HepG2 (cell line): ENCODE results near the gene WDR7. TPM values are rescaled to one million over a fixed set of nuclear protein-coding genes. Genes with fewer than 3 reads are reported as not detected.

ENCODE experiments used
- ATAC-seq: fragments of 200-7000 bp; cut with Tn5 transposase; 3 replicates; pipeline ENCODE4 v1.9.1; 2020; ENCODE audit warnings: mild to moderate bottlenecking, moderate library complexity
- Bru-seq: library from RNA; stranded (reverse); fragments of 400-500 nt; gene quantifications from one replicate; lab custom pipeline; 2021; lab: Mats Ljungman, UMichigan
- BruChase-seq, 2 experiments: library from RNA; stranded (reverse); fragments of 400-500 nt; gene quantifications; one replicate each; lab custom pipeline; 2021; lab: Mats Ljungman, UMichigan
- BruUV-seq: library from RNA; stranded (reverse); fragments of 400-500 nt; replicated peaks from 2 replicates; lab custom pipeline; 2021; lab: Mats Ljungman, UMichigan
- CTCF ChIA-PET: fragments of 300-600 bp; formaldehyde crosslinking; extraction: SDS; loops from one replicate; lab custom pipeline; 2021; ENCODE audit warnings: low total read pairs, inconsistent platforms, low intra/inter-chr PET ratio; lab: Yijun Ruan, JAX
- POLR2A ChIA-PET: fragments of 350-600 bp; sonication (Branson Sonifier 250); formaldehyde crosslinking; loops from one replicate; lab custom pipeline; 2020; ENCODE audit warnings: antibody characterized with exemption, inconsistent platforms; lab: Yijun Ruan, JAX
- DNase-seq: peaks from one replicate; pipeline ENCODE4 v3.0.0-alpha.2; 2015; ENCODE audit warnings: low spot score
- FAIRE-seq: peaks from 3 replicates; lab custom pipeline; 2011; peaks lifted over from hg19 to GRCh38; lab: Jason Lieb, UNC
- H2AFZ ChIP-seq: one replicate; pipeline ENCODE4 v1.6.1; 2011; ENCODE audit warnings: low read length, inconsistent platforms
- H3K27ac ChIP-seq: fragments of 300-600 bp; 3 replicates; pipeline ENCODE4 v1.8.0; 2011; ENCODE audit warnings: mixed run types, mild to moderate bottlenecking, mixed read lengths, low read length, inconsistent platforms; ENCODE audit not compliant: insufficient read depth; ENCODE audit errors: extremely low read length
- H3K27me3 ChIP-seq, 2 experiments: fragments of 200-600 bp in 1 of 2; 2 replicates in 1 of 2; 3 replicates in 1 of 2; pipeline versions ENCODE4 v1.6.0 to v1.8.0; 2011; ENCODE audit warnings: low read length in 2 of 2, mild to moderate bottlenecking in 2 of 2, moderate library complexity in 2 of 2, inconsistent platforms in 1 of 2; ENCODE audit not compliant: insufficient read depth in 2 of 2, control insufficient read depth in 1 of 2
- H3K36me3 ChIP-seq, 2 experiments: fragments of 200-600 bp in 1 of 2; replicated peaks in 1 of 2; 2 replicates in 1 of 2; 3 replicates in 1 of 2; pipeline versions ENCODE4 v1.5.1 to v1.8.0; 2011; ENCODE audit warnings: low read length in 2 of 2, inconsistent platforms in 1 of 2; ENCODE audit not compliant: insufficient read depth in 2 of 2, control insufficient read depth in 1 of 2
- H3K4me1 ChIP-seq: 2 replicates; pipeline ENCODE4 v1.5.1; 2012; ENCODE audit warnings: low read length, inconsistent platforms; ENCODE audit not compliant: insufficient read depth
- H3K4me2 ChIP-seq: 2 replicates; pipeline ENCODE4 v1.6.0; 2011; ENCODE audit warnings: low read depth, low read length, inconsistent platforms
- H3K4me3 ChIP-seq, 3 experiments: fragments of 200-600 bp in 1 of 3; sonication (generic), shearing (Covaris generic) in 1 of 3; replicated peaks in 1 of 3; 2 replicates each; pipeline ENCODE4 v1.5.1; 2011 to 2016; ENCODE audit warnings: low read length in 3 of 3, inconsistent platforms in 2 of 3, low read depth in 2 of 3, mild to moderate bottlenecking in 2 of 3, control low read depth in 1 of 3, mixed read lengths in 1 of 3; ENCODE audit not compliant: insufficient read depth in 1 of 3
- H3K79me2 ChIP-seq: one replicate; pipeline ENCODE4 v1.6.1; 2011; ENCODE audit warnings: low read length, inconsistent platforms; ENCODE audit not compliant: insufficient read depth
- H3K9ac ChIP-seq: 2 replicates; pipeline ENCODE4 v1.6.0; 2011; ENCODE audit warnings: mild to moderate bottlenecking, low read depth, low read length, inconsistent platforms; ENCODE audit not compliant: insufficient read depth
- H3K9me3 ChIP-seq: 2 replicates; pipeline ENCODE4 v1.5.1; 2012; ENCODE audit warnings: mild to moderate bottlenecking, low read length
- H4K20me1 ChIP-seq: 2 replicates; pipeline ENCODE4 v1.6.0; 2011; ENCODE audit warnings: inconsistent platforms, mild to moderate bottlenecking, low read length, moderate library complexity; ENCODE audit not compliant: insufficient read depth
- HMGA1 ChIP-seq: sonication (generic); formaldehyde crosslinking; conservative IDR thresholded peaks from 2 replicates; pipeline ENCODE4 v1.4.0; 2020; ENCODE audit warnings: missing genetic modification reagents
- KDM6A ChIP-seq: IDR thresholded peaks from 2 replicates; pipeline ENCODE4 v1.6.1; 2016; ENCODE audit warnings: low read depth
- MED1 ChIP-seq: sonication (generic); formaldehyde crosslinking; IDR thresholded peaks from 2 replicates; pipeline ENCODE4 v1.4.0; 2020; ENCODE audit warnings: missing genetic modification reagents
- NR2C2 ChIP-seq: sonication (generic); formaldehyde crosslinking; IDR thresholded peaks from 2 replicates; pipeline ENCODE4 v1.4.0; 2020; ENCODE audit warnings: missing genetic modification reagents, mild to moderate bottlenecking, moderate library complexity, borderline replicate concordance
- RFXANK ChIP-seq: IDR thresholded peaks from 2 replicates; pipeline ENCODE4 v1.6.1; 2016
- ZNF383 ChIP-seq: sonication (generic); formaldehyde crosslinking; IDR thresholded peaks from 2 replicates; pipeline ENCODE4 v1.4.0; 2020; ENCODE audit warnings: missing genetic modification reagents, mild to moderate bottlenecking, borderline replicate concordance
- whole genome bisulfite sequencing: methylation state at CpG from one replicate; pipeline ENCODE4 v1.1.6; 2017; ENCODE audit warnings: low lambda C conversion rate; 5-methylcytosine and 5-hydroxymethylcytosine counted together
- in situ Hi-C: cut with HindIII; loops from 2 replicates; pipeline ENCODE4 v1.10.0; 2017; ENCODE audit warnings: low pct_unique_long_range_greater_than_20kb; ENCODE audit not compliant: extremely low pct_ligation_motif_present
- intact Hi-C: fragments of 100-400 bp; cut with micrococcal nuclease; formaldehyde crosslinking; loops from one replicate; pipeline ENCODE4 v1.10.0; 2022; ENCODE audit not compliant: unreplicated experiment
- long read RNA-seq, 2 experiments: library from RNA in 1 of 2; library from polyadenylated mRNA in 1 of 2; stranded (forward) in 1 of 2; unstranded in 1 of 2; transcript quantifications; one replicate each; pipeline ENCODE4 v2.0.0, GENCODE V29; 2019 to 2022
- polyA minus RNA-seq, 3 experiments: library from RNA; depleted of rRNA, polyadenylated mRNA; stranded (reverse); fragments of >200 nt; gene quantifications; 2 replicates each; pipeline ENCODE4 v1.2.3, GENCODE V29; 2011; ENCODE audit warnings: low replicate concordance in 1 of 3
- polyA plus RNA-seq, 8 experiments: library from polyadenylated mRNA; depleted of rRNA in 3 of 8; stranded (reverse) in 7 of 8; unstranded in 1 of 8; fragments of >200 nt; fragmentation: Illumina TruSeq in 4 of 8; extraction: Trizol in 4 of 8; gene quantifications; 2 replicates each; pipeline versions ENCODE4 v1.2.1 to v1.2.3, GENCODE V29; 2011 to 2016; ENCODE audit warnings: low read depth in 4 of 8, missing spikeins in 1 of 8, mixed read lengths in 1 of 8; ENCODE audit not compliant: insufficient read depth in 1 of 8
- total RNA-seq, 5 experiments: library from RNA; depleted of rRNA; stranded (reverse); fragments of >200 nt; fragmentation: Illumina TruSeq; extraction: Trizol; gene quantifications; 2 replicates each; pipeline ENCODE4 v1.2.3, GENCODE V29; 2016; ENCODE audit warnings: low read depth in 1 of 5
- TF ChIP-seq, protein P1 (sequence below): sonication (generic); formaldehyde crosslinking; conservative IDR thresholded peaks from 2 replicates; pipeline ENCODE4 v1.8.0; 2022; ENCODE audit warnings: missing genetic modification reagents
- TF ChIP-seq, protein P2 (sequence below): sonication (generic); formaldehyde crosslinking; IDR thresholded peaks from 2 replicates; pipeline ENCODE4 v1.5.0; 2020; ENCODE audit warnings: missing genetic modification reagents
- TF ChIP-seq, protein P3 (sequence below): sonication (generic); formaldehyde crosslinking; IDR thresholded peaks from 2 replicates; pipeline ENCODE4 v1.4.0; 2020; ENCODE audit warnings: missing genetic modification reagents, borderline replicate concordance

The WDR7 gene
- 7.8 and 11.1 TPM in 2 replicates for total RNA-seq (2016; rRNA removed; fragmentation: Illumina TruSeq; extraction: Trizol)
- total RNA-seq (2016; cell fraction: cytosol; rRNA removed; fragmentation: Illumina TruSeq; extraction: Trizol; ENCODE audit: low read depth) = 15.8 and 20.0 TPM in 2 replicates
- total RNA-seq (2016; cell fraction: insoluble cytoplasmic fraction; rRNA removed; fragmentation: Illumina TruSeq; extraction: Trizol) = 6.7 and 10.9 TPM in 2 replicates
- total RNA-seq (2016; cell fraction: membrane; rRNA removed; fragmentation: Illumina TruSeq; extraction: Trizol) = 9.2 and 9.6 TPM in 2 replicates
- 20.3 and 27.1 TPM in 2 replicates for total RNA-seq (2016; cell fraction: nucleus; rRNA removed; fragmentation: Illumina TruSeq; extraction: Trizol)
- polyA plus RNA-seq (2011; rRNA removed) = 2.0 and 2.2 TPM in 2 replicates
- polyA plus RNA-seq (2011; cell fraction: cytosol; rRNA removed) = 1.4 and 1.6 TPM in 2 replicates
- 3.5 and 4.8 TPM in 2 replicates for polyA plus RNA-seq (2011; cell fraction: nucleus; rRNA removed)
- 2.1 and 2.2 TPM in 2 replicates for polyA plus RNA-seq (2012)
- polyA plus RNA-seq (2016; cell fraction: cytosol; fragmentation: Illumina TruSeq; extraction: Trizol; ENCODE audit: low read depth) = 0.10 and 0.37 TPM in 2 replicates
- 4.1 and 5.9 TPM in 2 replicates for polyA plus RNA-seq (2016; cell fraction: insoluble cytoplasmic fraction; fragmentation: Illumina TruSeq; extraction: Trizol; ENCODE audit: low read depth)
- 0.71 and 1.1 TPM in 2 replicates for polyA plus RNA-seq (2016; cell fraction: membrane; fragmentation: Illumina TruSeq; extraction: Trizol; ENCODE audit: low read depth)
- polyA plus RNA-seq (2016; cell fraction: nucleus; fragmentation: Illumina TruSeq; extraction: Trizol; ENCODE audit: insufficient read depth, low read depth) = 3.4 and 3.5 TPM in 2 replicates
- 15.1 and 47.2 TPM in 2 replicates for polyA minus RNA-seq (2011; rRNA and poly(A)+ RNA removed; ENCODE audit: low replicate concordance)
- 4.1 and 6.5 TPM in 2 replicates for polyA minus RNA-seq (2011; cell fraction: cytosol; rRNA and poly(A)+ RNA removed)
- 33.5 and 48.4 TPM in 2 replicates for polyA minus RNA-seq (2011; cell fraction: nucleus; rRNA and poly(A)+ RNA removed)
- Bru-seq, nascent RNA = percentile 49 among the genes with signal in this experiment
- BruChase-seq, experiment 1, labeled RNA remaining after a 6-hour chase = percentile 44 among the genes with signal in this experiment
- percentile 44 among the genes with signal in this experiment for BruChase-seq, experiment 2, labeled RNA remaining after a 2-hour chase
- long read RNA-seq, experiment 1, partial matches to known transcripts = 0 of 1 reads
- long read RNA-seq, experiment 1, other reads (novel, unspliced or antisense) = 1 of 1 reads
- long read RNA-seq, experiment 2, partial matches to known transcripts = 1 of 1 reads
- long read RNA-seq, experiment 2, other reads (novel, unspliced or antisense) = 0 of 1 reads

DNA sequence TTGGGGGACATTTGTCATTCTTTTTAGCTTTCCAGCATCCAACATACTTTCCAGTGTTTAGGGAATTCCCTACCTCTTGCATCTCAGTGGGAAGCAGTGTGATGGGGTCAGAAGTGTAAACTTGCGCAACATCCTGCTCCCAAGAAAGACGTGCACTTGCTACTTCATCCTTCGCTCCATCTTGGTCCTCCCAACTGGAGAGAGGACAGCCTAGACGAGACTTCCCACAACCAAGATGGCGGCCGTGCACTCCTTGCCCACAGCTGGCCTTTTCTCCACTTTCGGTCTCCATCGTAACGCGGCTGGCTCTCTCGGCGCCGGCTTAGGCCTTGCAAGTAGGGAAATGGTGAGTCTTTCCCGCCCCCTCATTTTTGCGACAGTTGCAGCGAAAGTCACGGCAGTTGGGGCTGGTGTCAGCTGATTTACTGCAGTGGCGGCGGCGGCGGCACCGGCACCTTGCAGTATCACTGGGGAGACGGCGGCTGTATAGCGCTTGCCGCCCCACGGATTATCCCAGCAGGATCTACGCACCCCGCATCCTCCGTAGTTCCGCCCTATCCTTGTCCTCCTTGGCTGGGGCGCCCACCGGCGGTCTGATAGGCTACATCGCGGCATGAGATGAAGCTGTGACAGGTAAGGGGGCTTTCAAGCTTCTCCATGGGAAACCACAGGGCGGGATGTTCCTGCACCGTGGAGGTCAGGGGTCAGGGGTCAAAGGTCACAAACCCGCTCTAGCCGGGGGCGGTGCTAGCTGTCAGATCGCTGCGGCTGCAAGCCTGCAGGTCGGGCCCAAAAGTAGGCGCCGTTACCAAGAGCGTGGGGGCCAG, at the start of gene WDR7:
WDR7 (plus strand) TSS at position 416 of the 827 bp plus-strand sequence. CDS start 21,157 bp downstream, outside the sequence.
- CTCF ChIA-PET = no interaction called here
- Histone ChIP-seq H3K36me3 (no peaks in the 10 kb centered on the region), H3K4me3 (peak within 1 kb of the TSS; percentile 79 to 87 (median 85)), H3K9ac (peak within 1 kb of the TSS; percentile 63), H3K79me2 (peaks cover 10% of the 10 kb centered on the region), H2AFZ (peak within 1 kb of the TSS; percentile 95), H3K27me3 (no peaks in the 10 kb centered on the region; a peak in 1 of 5 replicates), H3K4me2 (peak within 1 kb of the TSS; percentile 90), H3K9me3 (no peaks in the 10 kb centered on the region), H3K4me1 (peaks cover 22% of the 10 kb centered on the region), H4K20me1 (no peaks in the 10 kb centered on the region), H3K27ac (peak within 1 kb of the TSS; percentile 69)
- no TSS peak for BruUV-seq
- intact Hi-C loops = loop anchor here (1.0 kb wide), 1 partner anchor 13 kb away; the partner anchor contains the start of gene TXNL1
- POLR2A ChIA-PET = interaction anchor here (1.1 to 2.0 kb wide), 4 partner anchors 9 to 971 kb away, joined by 3 to 32 read pairs (median 12); partner anchors contain the start of genes NARS1 and TXNL1
- DNase-seq (peak; percentile 94), FAIRE-seq (peak; percentile 83), ATAC-seq (peak; percentile 98)
- in situ Hi-C loops = no loop called here
- WGBS = under 1% methylated on average over 19 of the region's 47 CpGs
- TF ChIP-seq, protein P1, sequence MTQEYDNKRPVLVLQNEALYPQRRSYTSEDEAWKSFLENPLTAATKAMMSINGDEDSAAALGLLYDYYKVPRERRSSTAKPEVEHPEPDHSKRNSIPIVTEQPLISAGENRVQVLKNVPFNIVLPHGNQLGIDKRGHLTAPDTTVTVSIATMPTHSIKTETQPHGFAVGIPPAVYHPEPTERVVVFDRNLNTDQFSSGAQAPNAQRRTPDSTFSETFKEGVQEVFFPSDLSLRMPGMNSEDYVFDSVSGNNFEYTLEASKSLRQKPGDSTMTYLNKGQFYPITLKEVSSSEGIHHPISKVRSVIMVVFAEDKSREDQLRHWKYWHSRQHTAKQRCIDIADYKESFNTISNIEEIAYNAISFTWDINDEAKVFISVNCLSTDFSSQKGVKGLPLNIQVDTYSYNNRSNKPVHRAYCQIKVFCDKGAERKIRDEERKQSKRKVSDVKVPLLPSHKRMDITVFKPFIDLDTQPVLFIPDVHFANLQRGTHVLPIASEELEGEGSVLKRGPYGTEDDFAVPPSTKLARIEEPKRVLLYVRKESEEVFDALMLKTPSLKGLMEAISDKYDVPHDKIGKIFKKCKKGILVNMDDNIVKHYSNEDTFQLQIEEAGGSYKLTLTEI (CRISPR knock-in tag) = no peak
- TF ChIP-seq NR2C2 (CRISPR knock-in tag) (peak; percentile 99), RFXANK (CRISPR knock-in tag) (no peak), ZNF383 (CRISPR knock-in tag) (no peak), MED1 (peak; percentile 54), KDM6A (CRISPR knock-in tag) (no peak), HMGA1 (CRISPR knock-in tag) (no peak)
- TF ChIP-seq, protein P2, sequence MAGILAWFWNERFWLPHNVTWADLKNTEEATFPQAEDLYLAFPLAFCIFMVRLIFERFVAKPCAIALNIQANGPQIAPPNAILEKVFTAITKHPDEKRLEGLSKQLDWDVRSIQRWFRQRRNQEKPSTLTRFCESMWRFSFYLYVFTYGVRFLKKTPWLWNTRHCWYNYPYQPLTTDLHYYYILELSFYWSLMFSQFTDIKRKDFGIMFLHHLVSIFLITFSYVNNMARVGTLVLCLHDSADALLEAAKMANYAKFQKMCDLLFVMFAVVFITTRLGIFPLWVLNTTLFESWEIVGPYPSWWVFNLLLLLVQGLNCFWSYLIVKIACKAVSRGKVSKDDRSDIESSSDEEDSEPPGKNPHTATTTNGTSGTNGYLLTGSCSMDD (CRISPR knock-in tag) = no peak
- TF ChIP-seq, protein P3, sequence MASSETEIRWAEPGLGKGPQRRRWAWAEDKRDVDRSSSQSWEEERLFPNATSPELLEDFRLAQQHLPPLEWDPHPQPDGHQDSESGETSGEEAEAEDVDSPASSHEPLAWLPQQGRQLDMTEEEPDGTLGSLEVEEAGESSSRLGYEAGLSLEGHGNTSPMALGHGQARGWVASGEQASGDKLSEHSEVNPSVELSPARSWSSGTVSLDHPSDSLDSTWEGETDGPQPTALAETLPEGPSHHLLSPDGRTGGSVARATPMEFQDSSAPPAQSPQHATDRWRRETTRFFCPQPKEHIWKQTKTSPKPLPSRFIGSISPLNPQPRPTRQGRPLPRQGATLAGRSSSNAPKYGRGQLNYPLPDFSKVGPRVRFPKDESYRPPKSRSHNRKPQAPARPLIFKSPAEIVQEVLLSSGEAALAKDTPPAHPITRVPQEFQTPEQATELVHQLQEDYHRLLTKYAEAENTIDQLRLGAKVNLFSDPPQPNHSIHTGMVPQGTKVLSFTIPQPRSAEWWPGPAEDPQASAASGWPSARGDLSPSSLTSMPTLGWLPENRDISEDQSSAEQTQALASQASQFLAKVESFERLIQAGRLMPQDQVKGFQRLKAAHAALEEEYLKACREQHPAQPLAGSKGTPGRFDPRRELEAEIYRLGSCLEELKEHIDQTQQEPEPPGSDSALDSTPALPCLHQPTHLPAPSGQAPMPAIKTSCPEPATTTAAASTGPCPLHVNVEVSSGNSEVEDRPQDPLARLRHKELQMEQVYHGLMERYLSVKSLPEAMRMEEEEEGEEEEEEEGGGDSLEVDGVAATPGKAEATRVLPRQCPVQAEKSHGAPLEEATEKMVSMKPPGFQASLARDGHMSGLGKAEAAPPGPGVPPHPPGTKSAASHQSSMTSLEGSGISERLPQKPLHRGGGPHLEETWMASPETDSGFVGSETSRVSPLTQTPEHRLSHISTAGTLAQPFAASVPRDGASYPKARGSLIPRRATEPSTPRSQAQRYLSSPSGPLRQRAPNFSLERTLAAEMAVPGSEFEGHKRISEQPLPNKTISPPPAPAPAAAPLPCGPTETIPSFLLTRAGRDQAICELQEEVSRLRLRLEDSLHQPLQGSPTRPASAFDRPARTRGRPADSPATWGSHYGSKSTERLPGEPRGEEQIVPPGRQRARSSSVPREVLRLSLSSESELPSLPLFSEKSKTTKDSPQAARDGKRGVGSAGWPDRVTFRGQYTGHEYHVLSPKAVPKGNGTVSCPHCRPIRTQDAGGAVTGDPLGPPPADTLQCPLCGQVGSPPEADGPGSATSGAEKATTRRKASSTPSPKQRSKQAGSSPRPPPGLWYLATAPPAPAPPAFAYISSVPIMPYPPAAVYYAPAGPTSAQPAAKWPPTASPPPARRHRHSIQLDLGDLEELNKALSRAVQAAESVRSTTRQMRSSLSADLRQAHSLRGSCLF (CRISPR knock-in tag) = no peak
